Neutrophil (primary cell): ENCODE measurements around the gene CAPN10.

Experiments
- H3K27ac ChIP-seq: fragments of 200-600 bp; sonication (generic); 2 replicates; pipeline ENCODE4 v1.5.1; 2016; ENCODE audit warnings: mild to moderate bottlenecking, moderate library complexity
- H3K27me3 ChIP-seq: fragments of 200-600 bp; sonication (generic); 2 replicates; pipeline ENCODE4 v1.6.0; 2016; ENCODE audit warnings: mild to moderate bottlenecking
- H3K36me3 ChIP-seq: fragments of 200-600 bp; sonication (generic); 2 replicates; pipeline ENCODE4 v1.5.1; 2017
- H3K4me1 ChIP-seq, 2 experiments: fragments of 200-600 bp in 1 of 2; sonication (generic) in 1 of 2; 1 replicate in 1 of 2; 2 replicates in 1 of 2; pipeline versions ENCODE4 v1.5.1 to v1.6.1; 2013 to 2016; ENCODE audit warnings: low read depth in 1 of 2, low read length in 1 of 2, mild to moderate bottlenecking in 1 of 2, moderate library complexity in 1 of 2; ENCODE audit not compliant: control insufficient read depth in 1 of 2, insufficient read depth in 1 of 2
- H3K4me3 ChIP-seq, 2 experiments: fragments of 200-600 bp in 1 of 2; sonication (generic) in 1 of 2; 1 replicate in 1 of 2; 2 replicates in 1 of 2; pipeline ENCODE4 v1.5.1; 2013 to 2016; ENCODE audit warnings: low read depth in 1 of 2, low read length in 1 of 2, mild to moderate bottlenecking in 1 of 2, moderate library complexity in 1 of 2
- H3K9me3 ChIP-seq: fragments of 200-600 bp; sonication (generic); 2 replicates; pipeline ENCODE4 v1.5.1; 2016
- CTCF ChIP-seq: fragments of 200-600 bp; sonication (generic); IDR thresholded peaks from 2 replicates; pipeline ENCODE4 v1.5.1; 2016; ENCODE audit warnings: antibody characterized with exemption

Gene CAPN10

DNA sequence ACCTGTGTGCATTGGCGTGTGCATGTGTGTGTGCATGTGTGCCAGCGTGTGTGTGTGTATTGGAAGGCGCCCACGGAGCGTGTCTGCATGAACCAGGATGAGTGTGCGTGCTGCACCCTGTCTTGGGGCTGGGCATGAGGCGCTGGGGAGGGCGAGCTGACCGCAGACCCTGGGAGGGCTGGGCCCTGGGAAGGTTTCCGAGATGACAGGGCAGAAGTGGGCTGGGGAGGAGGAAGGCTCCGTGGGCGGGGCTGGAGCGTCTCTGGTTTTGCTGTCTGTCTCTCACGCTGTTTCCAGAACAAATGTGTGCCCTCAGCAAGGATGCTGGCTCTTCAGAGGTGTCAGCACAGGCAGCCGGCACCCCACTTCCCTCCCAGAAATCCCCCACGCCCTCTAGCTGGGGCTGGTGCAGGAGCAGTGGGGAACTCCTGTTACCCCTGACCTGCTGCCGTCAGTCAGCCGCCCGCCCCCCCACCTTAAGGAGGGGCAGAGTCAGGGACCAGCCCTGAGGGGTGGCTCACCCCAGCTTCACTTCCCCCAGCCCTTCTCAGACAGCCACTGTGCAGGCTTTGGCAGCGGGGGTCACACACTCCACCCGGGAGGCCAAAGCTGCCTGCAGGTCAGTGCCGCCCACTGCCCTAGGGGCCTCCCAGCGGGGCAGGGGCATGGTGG, 38.6 kb downstream of the CAPN10 start, which contains the start of gene GPR35:
TSS of gene GPR35 (plus strand) at position 531 of the 672 bp plus-strand sequence. CDS start 4,473 bp downstream, outside the sequence.
- Histone ChIP-seq H3K4me3 (no peak within 1 kb of the TSS), H3K27ac (peak within 1 kb of the TSS; percentile 45), H3K9me3 (no peaks in the 10 kb centered on the region), H3K36me3 (no peaks in the 10 kb centered on the region), H3K27me3 (peaks cover 38% of the 10 kb centered on the region), H3K4me1 (peaks cover 35 to 50% of the 10 kb centered on the region in 2 experiments)
- TF ChIP-seq CTCF, result no peak

DNA sequence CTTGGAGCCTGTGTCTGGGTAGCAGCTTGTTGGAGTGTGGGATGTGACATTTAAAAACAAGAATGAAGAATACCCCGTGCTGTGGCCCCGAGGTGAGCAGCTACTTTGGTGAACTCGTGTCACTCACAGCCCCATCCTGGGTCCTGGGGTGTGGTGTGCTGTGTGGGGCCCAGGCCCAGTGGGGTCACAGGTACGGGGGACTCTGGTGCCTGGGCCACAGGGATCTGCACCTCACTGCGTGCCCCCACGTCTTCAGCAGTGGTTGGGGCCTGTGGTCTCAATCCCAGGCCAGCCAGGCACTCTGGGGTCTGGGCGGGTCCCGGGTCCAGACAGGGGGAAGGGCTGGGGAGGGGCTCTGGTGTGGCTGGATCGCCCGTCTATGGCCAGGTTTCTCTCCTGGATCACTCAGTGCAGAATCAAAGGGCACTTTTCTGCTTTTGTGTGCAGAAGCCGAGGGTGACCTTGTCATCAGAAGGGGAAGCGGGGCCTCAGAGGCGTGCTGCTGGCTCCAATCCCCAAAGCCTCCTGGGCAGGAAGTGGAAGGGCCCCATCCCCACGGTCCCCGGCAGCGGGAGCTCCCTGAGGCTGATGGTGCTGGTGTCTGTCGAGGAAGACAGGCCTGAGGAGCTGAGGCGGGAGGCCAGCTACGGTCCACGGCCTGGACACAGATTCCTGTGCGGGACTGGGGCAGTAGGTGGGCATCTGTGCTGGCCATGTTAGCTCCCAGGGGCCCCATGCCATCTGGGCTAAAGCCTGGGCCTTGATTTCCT, 40.2 kb downstream of the CAPN10 start:
- Histone ChIP-seq H3K27ac (no peak overlapping the region), H3K27me3 (peaks cover 38% of the 10 kb centered on the region), H3K9me3 (no peaks in the 10 kb centered on the region), H3K4me1 (peaks cover 25 to 38% of the 10 kb centered on the region in 2 experiments), H3K4me3 (no peak overlapping the region), H3K36me3 (no peaks in the 10 kb centered on the region)
- no peak for TF ChIP-seq CTCF

GRCh38 chr2:240627736-240628506, 41.4 kb downstream of the CAPN10 start:
- Histone ChIP-seq H3K36me3 (no peaks in the 10 kb centered on the region), H3K4me3 (no peak overlapping the region), H3K27me3 (peaks cover 27% of the 10 kb centered on the region), H3K27ac (no peak overlapping the region), H3K9me3 (no peaks in the 10 kb centered on the region), H3K4me1 (peaks cover 13 to 26% of the 10 kb centered on the region in 2 experiments)
- no peak for TF ChIP-seq CTCF

DNA sequence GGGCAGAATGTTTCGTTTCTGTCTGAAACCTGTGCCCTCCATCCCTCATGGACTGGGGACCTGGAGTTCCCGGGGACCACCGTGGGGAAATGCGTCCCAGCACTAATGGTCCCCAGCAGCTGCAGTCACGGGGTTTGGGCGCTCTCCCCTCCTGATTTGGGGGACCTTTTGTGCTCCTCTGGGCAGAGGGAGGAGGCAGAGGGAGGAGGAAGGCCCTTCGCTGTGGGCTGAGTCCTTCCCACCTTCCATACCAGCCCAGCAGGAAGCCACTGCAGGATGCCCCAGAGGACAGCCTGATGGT, 41.9 kb downstream of the CAPN10 start:
- no peak overlapping the region for H3K27ac ChIP-seq
- no peaks in the 10 kb centered on the region for H3K36me3 ChIP-seq
- no peak overlapping the region for H3K4me3 ChIP-seq
- H3K9me3 ChIP-seq, result no peaks in the 10 kb centered on the region
- no peak for TF ChIP-seq CTCF
- H3K4me1 ChIP-seq, result peaks cover 13 to 24% of the 10 kb centered on the region in 2 experiments
- H3K27me3 ChIP-seq, result peaks cover 22% of the 10 kb centered on the region

DNA sequence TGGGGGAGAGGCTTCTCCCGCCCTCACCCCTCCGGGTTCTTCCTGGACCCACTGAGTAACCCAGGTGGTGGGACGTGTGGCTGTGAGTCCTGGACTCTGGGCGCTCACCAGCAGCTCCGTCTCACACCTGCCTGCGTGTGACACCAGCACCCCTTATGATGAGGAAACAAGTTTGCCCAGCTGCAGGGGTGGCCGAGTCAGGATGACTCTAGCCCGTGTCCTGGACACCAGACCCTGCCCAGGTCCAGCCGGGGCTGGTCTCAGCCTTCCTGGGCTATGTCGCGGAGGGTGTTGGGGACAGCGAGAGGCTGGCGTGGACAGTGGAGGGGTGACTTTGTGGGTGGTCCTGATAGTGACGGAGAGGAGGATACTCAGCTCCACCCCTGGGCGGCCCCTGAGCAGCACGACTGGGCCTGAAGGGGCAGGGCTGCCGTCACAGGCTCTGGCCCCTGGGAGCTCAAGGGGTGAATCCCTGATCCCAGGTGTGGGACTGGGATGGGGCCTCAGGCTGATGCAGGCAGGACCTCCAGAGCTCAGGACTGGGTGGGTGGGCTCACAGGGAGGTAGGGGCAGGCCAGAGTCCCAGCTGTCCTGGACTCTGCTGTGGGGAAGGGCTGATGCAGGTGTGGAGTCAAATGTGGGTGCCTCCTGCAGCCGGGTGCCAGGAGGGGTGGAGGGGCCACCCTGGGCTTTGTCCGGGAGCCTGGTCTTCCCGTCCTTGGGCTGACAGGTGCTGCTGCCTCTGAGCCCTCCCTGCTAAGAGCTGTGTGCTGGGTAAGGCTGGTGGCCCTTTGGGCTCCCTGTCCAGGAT, 42.5 kb downstream of the CAPN10 start:
- no peaks in the 10 kb centered on the region for H3K9me3 ChIP-seq
- no peaks in the 10 kb centered on the region for H3K36me3 ChIP-seq
- TF ChIP-seq CTCF, result no peak
- no peak overlapping the region for H3K4me3 ChIP-seq
- no peak overlapping the region for H3K27ac ChIP-seq
- peaks cover 13 to 19% of the 10 kb centered on the region in 2 experiments for H3K4me1 ChIP-seq
- peaks cover 17% of the 10 kb centered on the region for H3K27me3 ChIP-seq
